ENCODE measurements around the gene RNASE9. TPM values are rescaled to one million over a fixed set of nuclear protein-coding genes. Genes with fewer than 3 reads are reported as not detected.

The RNASE9 gene
- polyA plus RNA-seq, 3 donors = not detected

DNA sequence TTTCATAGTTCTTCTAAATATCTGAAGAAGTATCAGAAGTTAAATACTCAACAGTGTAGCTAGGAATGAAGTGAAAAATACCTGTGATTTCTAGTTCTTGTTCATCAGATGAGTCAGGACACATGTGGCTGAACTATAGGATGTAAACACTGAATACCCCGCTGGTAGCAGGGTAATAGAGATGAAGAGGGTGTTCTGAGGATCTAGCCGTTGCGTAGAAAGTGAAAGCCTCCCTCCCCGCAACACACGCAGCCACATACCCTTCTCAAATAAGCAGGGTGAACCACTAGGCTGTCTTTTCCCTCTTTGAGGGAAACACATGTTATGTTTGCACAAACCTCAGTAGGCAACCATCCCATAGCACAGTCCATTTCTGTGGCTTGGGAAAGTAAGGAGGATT lies 46.8 kb upstream of the RNASE9 start:
- intact Hi-C loops (cut with micrococcal nuclease) = loop anchor here in 1 of 2 donors (2.0 kb wide), 1 partner anchor 281 kb away; no protein-coding TSS in a partner anchor
- no CpG with 5 or more reads among the region's 5 CpGs for WGBS (ENCODE audit: insufficient coverage)
- Histone ChIP-seq H3K4me2 (replicated peaks; ENCODE audit: extremely low read depth, low read length, poor library complexity, severe bottlenecking) (no peak overlapping the region), H2AFZ (ENCODE audit: insufficient read depth, low read depth, low read length, poor library complexity, severe bottlenecking) (no peak overlapping the region), H3K79me2 (ENCODE audit: insufficient read depth, low read length) (no peaks in the 10 kb centered on the region), H3K4me1 (ENCODE audit: control insufficient read depth in 1 of 2, insufficient read depth in 2 of 2, low read length in 2 of 2) (peaks cover 22% of the 10 kb centered on the region in 2 donors), H3K4me3 (replicated peaks in 1 of 3; ENCODE audit: low read depth in 2 of 3, low read length in 3 of 3) (no peak overlapping the region), H4K20me1 (ENCODE audit: insufficient read depth, low read length) (no peaks in the 10 kb centered on the region), H3K36me3 (replicated peaks in 1 of 2; ENCODE audit: control insufficient read depth in 1 of 2, insufficient read depth in 2 of 2, low read length in 2 of 2) (no peaks in the 10 kb centered on the region), H3K27me3 (ENCODE audit: control insufficient read depth in 2 of 2, insufficient read depth in 2 of 2, low read length in 2 of 2) (no peaks in the 10 kb centered on the region), H3K27ac (ENCODE audit: low read depth in 1 of 2, low read length in 2 of 2) (no peak overlapping the region), H3K9me3 (replicated peaks in 1 of 2; ENCODE audit: control insufficient read depth in 1 of 2, insufficient read depth in 1 of 2, low read length in 2 of 2) (no peaks in the 10 kb centered on the region), H3K9ac (ENCODE audit: insufficient read depth, low read length, poor library complexity, severe bottlenecking) (no peak overlapping the region)
- TF ChIP-seq, protein P1, sequence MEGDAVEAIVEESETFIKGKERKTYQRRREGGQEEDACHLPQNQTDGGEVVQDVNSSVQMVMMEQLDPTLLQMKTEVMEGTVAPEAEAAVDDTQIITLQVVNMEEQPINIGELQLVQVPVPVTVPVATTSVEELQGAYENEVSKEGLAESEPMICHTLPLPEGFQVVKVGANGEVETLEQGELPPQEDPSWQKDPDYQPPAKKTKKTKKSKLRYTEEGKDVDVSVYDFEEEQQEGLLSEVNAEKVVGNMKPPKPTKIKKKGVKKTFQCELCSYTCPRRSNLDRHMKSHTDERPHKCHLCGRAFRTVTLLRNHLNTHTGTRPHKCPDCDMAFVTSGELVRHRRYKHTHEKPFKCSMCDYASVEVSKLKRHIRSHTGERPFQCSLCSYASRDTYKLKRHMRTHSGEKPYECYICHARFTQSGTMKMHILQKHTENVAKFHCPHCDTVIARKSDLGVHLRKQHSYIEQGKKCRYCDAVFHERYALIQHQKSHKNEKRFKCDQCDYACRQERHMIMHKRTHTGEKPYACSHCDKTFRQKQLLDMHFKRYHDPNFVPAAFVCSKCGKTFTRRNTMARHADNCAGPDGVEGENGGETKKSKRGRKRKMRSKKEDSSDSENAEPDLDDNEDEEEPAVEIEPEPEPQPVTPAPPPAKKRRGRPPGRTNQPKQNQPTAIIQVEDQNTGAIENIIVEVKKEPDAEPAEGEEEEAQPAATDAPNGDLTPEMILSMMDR (IDR thresholded peaks at IDR 0.05) = no peak
- H3K9me3 Mint-ChIP-seq = no peaks in the 10 kb centered on the region
- H3K4me1 Mint-ChIP-seq = peaks cover 4% of the 10 kb centered on the region
- no peaks in the 10 kb centered on the region for H3K36me3 Mint-ChIP-seq
- no peak for DNase-seq
- H3K27me3 Mint-ChIP-seq (ENCODE audit: low read depth in 3 of 3) = no peaks in the 10 kb centered on the region
- H3K27ac Mint-ChIP-seq = no peak overlapping the region
- no peak overlapping the region for H3K4me3 Mint-ChIP-seq

DNA sequence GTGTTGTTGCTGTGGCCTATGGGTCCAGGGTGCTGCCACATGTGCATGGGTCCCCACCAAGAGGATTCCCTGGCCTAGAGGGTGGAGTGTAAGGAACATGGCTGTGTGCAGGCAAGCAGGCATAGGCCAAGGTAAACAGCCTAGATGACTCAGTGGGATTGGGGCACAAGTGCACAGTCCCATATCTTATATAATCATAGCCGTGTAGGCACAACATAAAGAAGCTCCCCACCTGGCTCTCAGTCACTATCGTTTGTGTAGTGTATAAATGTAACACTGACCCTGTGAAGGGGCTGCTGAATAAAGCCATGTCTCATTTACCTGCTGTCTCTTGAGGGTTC lies 46.0 kb upstream of the RNASE9 start:
- H3K79me2 ChIP-seq (ENCODE audit: insufficient read depth, low read length) = no peaks in the 10 kb centered on the region
- intact Hi-C loops (cut with micrococcal nuclease) = no loop called here
- no peak overlapping the region for H3K27ac ChIP-seq (ENCODE audit: low read depth in 1 of 2, low read length in 2 of 2)
- H2AFZ ChIP-seq (ENCODE audit: insufficient read depth, low read depth, low read length, poor library complexity, severe bottlenecking) = no peak overlapping the region
- no peaks in the 10 kb centered on the region for H3K9me3 Mint-ChIP-seq
- no peaks in the 10 kb centered on the region for H3K27me3 Mint-ChIP-seq (ENCODE audit: low read depth in 3 of 3)
- H3K4me2 ChIP-seq (replicated peaks; ENCODE audit: extremely low read depth, low read length, poor library complexity, severe bottlenecking) = no peak overlapping the region
- H4K20me1 ChIP-seq (ENCODE audit: insufficient read depth, low read length) = no peaks in the 10 kb centered on the region
- peaks cover 6% of the 10 kb centered on the region for H3K4me1 Mint-ChIP-seq
- WGBS (ENCODE audit: insufficient coverage) = no CpG with 5 or more reads among the region's 2 CpGs
- no peak for DNase-seq
- H3K4me1 ChIP-seq (ENCODE audit: control insufficient read depth in 1 of 2, insufficient read depth in 2 of 2, low read length in 2 of 2) = peaks cover 14 to 15% of the 10 kb centered on the region in 2 donors
- H3K36me3 Mint-ChIP-seq = no peaks in the 10 kb centered on the region
- no peaks in the 10 kb centered on the region for H3K27me3 ChIP-seq (ENCODE audit: control insufficient read depth in 2 of 2, insufficient read depth in 2 of 2, low read length in 2 of 2)
- H3K4me3 Mint-ChIP-seq = no peak overlapping the region
- no peak overlapping the region for H3K27ac Mint-ChIP-seq
- TF ChIP-seq, protein P1 (IDR thresholded peaks at IDR 0.05) = no peak
- H3K36me3 ChIP-seq (replicated peaks in 1 of 2; ENCODE audit: control insufficient read depth in 1 of 2, insufficient read depth in 2 of 2, low read length in 2 of 2) = no peaks in the 10 kb centered on the region
- H3K4me3 ChIP-seq (replicated peaks in 1 of 3; ENCODE audit: low read depth in 2 of 3, low read length in 3 of 3) = no peak overlapping the region
- no peaks in the 10 kb centered on the region for H3K9me3 ChIP-seq (replicated peaks in 1 of 2; ENCODE audit: control insufficient read depth in 1 of 2, insufficient read depth in 1 of 2, low read length in 2 of 2)
- H3K9ac ChIP-seq (ENCODE audit: insufficient read depth, low read length, poor library complexity, severe bottlenecking) = no peak overlapping the region
